Measurements from ENCODE around the gene GSE1.

GRCh38 chr16:85699628-85700027, 86.5 kb downstream of the GSE1 start:
- TF ChIP-seq, protein P1, sequence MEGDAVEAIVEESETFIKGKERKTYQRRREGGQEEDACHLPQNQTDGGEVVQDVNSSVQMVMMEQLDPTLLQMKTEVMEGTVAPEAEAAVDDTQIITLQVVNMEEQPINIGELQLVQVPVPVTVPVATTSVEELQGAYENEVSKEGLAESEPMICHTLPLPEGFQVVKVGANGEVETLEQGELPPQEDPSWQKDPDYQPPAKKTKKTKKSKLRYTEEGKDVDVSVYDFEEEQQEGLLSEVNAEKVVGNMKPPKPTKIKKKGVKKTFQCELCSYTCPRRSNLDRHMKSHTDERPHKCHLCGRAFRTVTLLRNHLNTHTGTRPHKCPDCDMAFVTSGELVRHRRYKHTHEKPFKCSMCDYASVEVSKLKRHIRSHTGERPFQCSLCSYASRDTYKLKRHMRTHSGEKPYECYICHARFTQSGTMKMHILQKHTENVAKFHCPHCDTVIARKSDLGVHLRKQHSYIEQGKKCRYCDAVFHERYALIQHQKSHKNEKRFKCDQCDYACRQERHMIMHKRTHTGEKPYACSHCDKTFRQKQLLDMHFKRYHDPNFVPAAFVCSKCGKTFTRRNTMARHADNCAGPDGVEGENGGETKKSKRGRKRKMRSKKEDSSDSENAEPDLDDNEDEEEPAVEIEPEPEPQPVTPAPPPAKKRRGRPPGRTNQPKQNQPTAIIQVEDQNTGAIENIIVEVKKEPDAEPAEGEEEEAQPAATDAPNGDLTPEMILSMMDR (IDR thresholded peaks at IDR 0.05 in 2 of 3, conservative IDR thresholded peaks at IDR 0.05 in 1 of 3; ENCODE audit: borderline replicate concordance in 1 of 3, insufficient read depth in 1 of 3, low read depth in 2 of 3, low read length in 2 of 3) = no peak
- no peak for TF ChIP-seq POLR2A (IDR thresholded peaks at IDR 0.05; ENCODE audit: borderline replicate concordance, extremely low read depth, insufficient read depth, insufficient read length)
- TF ChIP-seq, protein P2, sequence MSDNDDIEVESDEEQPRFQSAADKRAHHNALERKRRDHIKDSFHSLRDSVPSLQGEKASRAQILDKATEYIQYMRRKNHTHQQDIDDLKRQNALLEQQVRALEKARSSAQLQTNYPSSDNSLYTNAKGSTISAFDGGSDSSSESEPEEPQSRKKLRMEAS (IDR thresholded peaks at IDR 0.05) = 0 out of 2 replicates have a peak, but pooled peaks have one; percentile 22
- TF ChIP-seq REST (IDR thresholded peaks at IDR 0.05; ENCODE audit: low read depth) = no peak
- TF ChIP-seq ELF1 (IDR thresholded peaks at IDR 0.05; ENCODE audit: borderline replicate concordance, low read depth) = no peak
- no peak for TF ChIP-seq POLR2AphosphoS5 (IDR thresholded peaks at IDR 0.05; ENCODE audit: low read depth, low read length)
- no peak for TF ChIP-seq EGR1 (IDR thresholded peaks at IDR 0.05; ENCODE audit: low read depth)
- no peak for TF ChIP-seq EZH2phosphoT487 (IDR thresholded peaks at IDR 0.05; ENCODE audit: borderline replicate concordance)
- no peak for TF ChIP-seq CEBPB (IDR thresholded peaks at IDR 0.05; ENCODE audit: low read depth)
- TF ChIP-seq EZH2 (IDR thresholded peaks at IDR 0.05) = no peak
- no peak for TF ChIP-seq RAD21 (IDR thresholded peaks at IDR 0.05; ENCODE audit: low read depth)
- TF ChIP-seq YY1 (IDR thresholded peaks at IDR 0.05; ENCODE audit: extremely low read depth, insufficient replicate concordance, low read depth, low read length) = no peak
- TF ChIP-seq ZNF274 (IDR thresholded peaks at IDR 0.05; ENCODE audit: low read depth, low read length) = no peak
